ENCODE measurements around the gene NUDC. TPM values are rescaled to one million over a fixed set of nuclear protein-coding genes. Genes with fewer than 3 reads are reported as not detected.

NUDC gene
- total and polyA plus RNA-seq, 2 of the 13 experiments (the other 11 are each of a cell fraction or from before 2014, with no cell fraction given): 34.7 to 104 TPM

- peak; percentile 54; the same call in 1 of the 2 replicates for TF ChIP-seq ZNF609 (CRISPR knock-in tag; IDR thresholded peaks at IDR 0.05; ENCODE audit: borderline replicate concordance)
- TF ChIP-seq RBFOX2 (IDR thresholded peaks at IDR 0.05; ENCODE audit: low read depth, low read length): peak; percentile 97
- no peak; the same call in 1 of the 2 replicates for TF ChIP-seq NR2F2 (IDR thresholded peaks at IDR 0.05; ENCODE audit: borderline replicate concordance, low read depth)
- peak; percentile 67 for TF ChIP-seq MED1 (CRISPR knock-in tag; IDR thresholded peaks at IDR 0.05)
- TF ChIP-seq ZKSCAN5 (CRISPR knock-in tag; IDR thresholded peaks at IDR 0.05): 0 out of 2 replicates have a peak, but pooled peaks have one; percentile 44
- TF ChIP-seq ZFP37 (CRISPR knock-in tag; IDR thresholded peaks at IDR 0.05; ENCODE audit: borderline replicate concordance): peak; percentile 59
- peak; percentile 93 for TF ChIP-seq GMEB1 (CRISPR knock-in tag; IDR thresholded peaks at IDR 0.05; ENCODE audit: borderline replicate concordance)
- TF ChIP-seq ETV6 (CRISPR knock-in tag; conservative IDR thresholded peaks at IDR 0.05): peak; percentile 45; the same call in 1 of the 2 replicates
- no peak for TF ChIP-seq SIX4 (CRISPR knock-in tag; IDR thresholded peaks at IDR 0.05)
- peak; percentile 92; the same call in 1 of the 2 replicates for TF ChIP-seq ZNF20 (CRISPR knock-in tag; IDR thresholded peaks at IDR 0.05)
- peak; percentile 59; the same call in 1 of the 2 replicates for TF ChIP-seq FOXK2 (IDR thresholded peaks at IDR 0.05)
- TF ChIP-seq ZNF577 (CRISPR knock-in tag; IDR thresholded peaks at IDR 0.05; ENCODE audit: borderline replicate concordance, low read depth): no peak
- TF ChIP-seq ZSCAN20 (CRISPR knock-in tag; IDR thresholded peaks at IDR 0.05; ENCODE audit: borderline replicate concordance): 0 out of 2 replicates have a peak, but pooled peaks have one; percentile 36
- TF ChIP-seq BORCS8-MEF2B (CRISPR knock-in tag; IDR thresholded peaks at IDR 0.05): peak; percentile 53
- no peak for TF ChIP-seq MAFF (IDR thresholded peaks at IDR 0.05; ENCODE audit: low read depth, low read length)
- no peak for TF ChIP-seq PHB2 (IDR thresholded peaks at IDR 0.05; ENCODE audit: partially characterized antibody)
- TF ChIP-seq ZNF3 (CRISPR knock-in tag; IDR thresholded peaks at IDR 0.05): no peak
- no peak for TF ChIP-seq U2AF1 (optimal IDR thresholded peaks at IDR 0.05; ENCODE audit: low read depth, low read length)
- no peak for TF ChIP-seq NFIB (CRISPR knock-in tag; IDR thresholded peaks at IDR 0.05; ENCODE audit: borderline replicate concordance)
- TF ChIP-seq PAWR (CRISPR knock-in tag; IDR thresholded peaks at IDR 0.05; ENCODE audit: borderline replicate concordance): no peak
- TF ChIP-seq NCOA2 (CRISPR knock-in tag; IDR thresholded peaks at IDR 0.05): no peak; the same call in 1 of the 2 replicates
- TF ChIP-seq TGIF2 (CRISPR knock-in tag; IDR thresholded peaks at IDR 0.05): no peak
- TF ChIP-seq KLF11 (CRISPR knock-in tag; IDR thresholded peaks at IDR 0.05): no peak; the same call in 1 of the 2 replicates
Measured at GRCh38 chr1:26921540-26922430, at the start of gene NUDC (continued).

All from HepG2 (cell line).